Measurements from ENCODE around the gene GXYLT1. TPM values are rescaled to one million over a fixed set of nuclear protein-coding genes. Genes with fewer than 3 reads are reported as not detected.
"Not testable (repeated sequence)": the region's sequence is repeated elsewhere in the genome, so short reads cannot be mapped to it uniquely, and the experiment has no call there.

The GXYLT1 gene, protein sequence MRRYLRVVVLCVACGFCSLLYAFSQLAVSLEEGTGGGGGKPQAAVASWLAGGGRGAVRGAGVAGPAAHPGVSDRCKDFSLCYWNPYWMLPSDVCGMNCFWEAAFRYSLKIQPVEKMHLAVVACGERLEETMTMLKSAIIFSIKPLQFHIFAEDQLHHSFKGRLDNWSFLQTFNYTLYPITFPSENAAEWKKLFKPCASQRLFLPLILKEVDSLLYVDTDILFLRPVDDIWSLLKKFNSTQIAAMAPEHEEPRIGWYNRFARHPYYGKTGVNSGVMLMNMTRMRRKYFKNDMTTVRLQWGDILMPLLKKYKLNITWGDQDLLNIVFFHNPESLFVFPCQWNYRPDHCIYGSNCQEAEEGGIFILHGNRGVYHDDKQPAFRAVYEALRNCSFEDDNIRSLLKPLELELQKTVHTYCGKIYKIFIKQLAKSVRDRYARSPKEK
- 36.3 to 39.8 TPM (median 38.1 TPM) in 3 replicates for total RNA-seq

DNA sequence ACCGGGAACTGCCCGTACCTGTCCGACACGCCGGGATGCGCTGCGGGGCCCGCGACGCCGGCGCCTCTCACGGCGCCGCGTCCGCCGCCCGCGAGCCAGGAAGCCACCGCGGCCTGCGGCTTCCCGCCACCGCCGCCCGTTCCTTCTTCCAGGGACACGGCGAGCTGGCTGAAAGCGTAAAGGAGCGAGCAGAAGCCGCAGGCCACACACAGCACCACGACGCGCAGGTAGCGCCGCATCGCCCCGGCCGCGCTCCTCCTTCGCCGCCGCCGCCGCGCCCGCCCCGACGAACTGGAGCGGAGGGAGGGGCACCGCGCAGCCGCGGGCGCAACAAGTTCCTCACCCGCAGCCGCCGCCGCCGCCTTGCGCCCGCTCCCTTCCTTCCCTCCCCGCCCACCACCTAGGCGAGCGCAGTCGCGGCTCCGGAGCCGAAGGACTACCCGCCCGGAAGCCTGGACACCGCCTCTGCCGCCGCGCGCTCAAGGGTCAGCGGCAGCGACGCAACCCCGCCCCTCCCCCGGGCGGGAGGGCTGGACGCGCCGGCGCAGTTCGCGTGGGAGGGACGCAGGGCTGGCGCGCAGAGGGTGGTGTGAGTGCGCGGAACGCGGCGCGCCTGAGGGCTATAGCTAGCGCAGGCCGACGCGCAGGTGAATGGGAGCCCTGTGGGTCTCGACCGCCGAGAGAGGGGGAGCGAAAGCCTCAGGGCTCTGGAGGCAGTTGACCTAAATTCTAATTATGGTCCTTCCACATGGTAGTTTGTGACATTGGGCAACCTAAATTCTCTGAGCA lies at the start of gene GXYLT1:
Gene GXYLT1, minus strand, starts transcription at position 467 of the 789 bp plus-strand sequence. Its CDS starts 228 bp downstream, at position 239.
- Mint-ChIP-seq H3K4me3 (peak within 1 kb of the TSS; percentile 91), H3K4me1 (peaks cover 30% of the 10 kb centered on the region), H3K27me3 (ENCODE audit: low read depth) (no peaks in the 10 kb centered on the region), H3K9me3 (no peaks in the 10 kb centered on the region), H3K36me3 (no peaks in the 10 kb centered on the region), H3K27ac (peak within 1 kb of the TSS; percentile 82)
- TF ChIP-seq, protein P1, sequence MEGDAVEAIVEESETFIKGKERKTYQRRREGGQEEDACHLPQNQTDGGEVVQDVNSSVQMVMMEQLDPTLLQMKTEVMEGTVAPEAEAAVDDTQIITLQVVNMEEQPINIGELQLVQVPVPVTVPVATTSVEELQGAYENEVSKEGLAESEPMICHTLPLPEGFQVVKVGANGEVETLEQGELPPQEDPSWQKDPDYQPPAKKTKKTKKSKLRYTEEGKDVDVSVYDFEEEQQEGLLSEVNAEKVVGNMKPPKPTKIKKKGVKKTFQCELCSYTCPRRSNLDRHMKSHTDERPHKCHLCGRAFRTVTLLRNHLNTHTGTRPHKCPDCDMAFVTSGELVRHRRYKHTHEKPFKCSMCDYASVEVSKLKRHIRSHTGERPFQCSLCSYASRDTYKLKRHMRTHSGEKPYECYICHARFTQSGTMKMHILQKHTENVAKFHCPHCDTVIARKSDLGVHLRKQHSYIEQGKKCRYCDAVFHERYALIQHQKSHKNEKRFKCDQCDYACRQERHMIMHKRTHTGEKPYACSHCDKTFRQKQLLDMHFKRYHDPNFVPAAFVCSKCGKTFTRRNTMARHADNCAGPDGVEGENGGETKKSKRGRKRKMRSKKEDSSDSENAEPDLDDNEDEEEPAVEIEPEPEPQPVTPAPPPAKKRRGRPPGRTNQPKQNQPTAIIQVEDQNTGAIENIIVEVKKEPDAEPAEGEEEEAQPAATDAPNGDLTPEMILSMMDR (IDR thresholded peaks at IDR 0.05; ENCODE audit: unreplicated experiment), result no peak
- peak; percentile 69 to 89 for DNase-seq (ENCODE audit: low spot score in 2 of 2, unreplicated experiment in 2 of 2)

DNA sequence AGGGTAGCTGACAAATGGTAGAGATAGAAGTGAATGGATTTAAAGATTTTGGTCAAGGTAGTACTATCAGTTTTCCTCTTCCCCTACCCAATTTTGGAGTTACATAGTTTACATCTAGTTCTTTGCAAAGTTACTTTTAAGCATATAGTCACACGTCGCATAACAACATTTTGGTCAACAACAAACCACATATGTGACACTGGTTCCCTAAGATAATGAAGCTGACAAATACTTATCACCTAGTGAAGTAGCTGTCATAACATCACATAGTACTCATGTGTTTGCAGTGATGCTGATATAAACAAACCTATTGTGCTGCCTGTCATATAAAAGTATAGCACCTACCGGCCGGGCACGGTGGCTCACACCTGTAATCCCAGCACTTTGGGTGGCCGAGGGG lies 48.0 kb upstream of the GXYLT1 start:
- H3K27ac Mint-ChIP-seq, result no peak overlapping the region
- H3K4me1 Mint-ChIP-seq, result peaks cover 9% of the 10 kb centered on the region
- TF ChIP-seq, protein P1 (IDR thresholded peaks at IDR 0.05; ENCODE audit: unreplicated experiment), result no peak
- no peak for DNase-seq (ENCODE audit: low spot score in 2 of 2, unreplicated experiment in 2 of 2)
- peaks cover 21% of the 10 kb centered on the region for H3K36me3 Mint-ChIP-seq
- H3K9me3 Mint-ChIP-seq, result no peaks in the 10 kb centered on the region
- H3K27me3 Mint-ChIP-seq (ENCODE audit: low read depth), result no peaks in the 10 kb centered on the region
- H3K4me3 Mint-ChIP-seq, result no peak overlapping the region

DNA sequence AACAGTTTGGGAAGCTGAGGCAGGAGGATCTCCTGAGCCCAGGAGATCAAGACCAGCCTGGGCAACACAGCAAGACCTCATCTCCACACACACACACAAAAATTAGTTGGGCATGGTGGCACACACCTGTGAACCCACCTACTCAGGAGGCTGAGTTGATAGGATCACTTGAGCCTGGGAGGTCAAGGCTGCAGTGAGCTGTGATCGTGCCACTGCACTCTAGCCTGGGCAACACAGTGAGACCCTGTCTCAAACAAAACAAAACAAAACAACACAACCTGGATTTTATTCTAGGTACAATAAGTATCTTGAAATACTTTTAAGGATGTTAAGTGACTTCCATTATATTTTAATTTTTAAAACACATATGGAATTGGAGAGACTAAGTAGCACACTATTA lies 47.6 kb upstream of the GXYLT1 start:
- DNase-seq (ENCODE audit: low spot score in 2 of 2, unreplicated experiment in 2 of 2), result no peak
- no peaks in the 10 kb centered on the region for H3K27me3 Mint-ChIP-seq (ENCODE audit: low read depth)
- peaks cover 21% of the 10 kb centered on the region for H3K36me3 Mint-ChIP-seq
- H3K4me1 Mint-ChIP-seq, result peaks cover 9% of the 10 kb centered on the region
- H3K4me3 Mint-ChIP-seq, result no peak overlapping the region
- no peak overlapping the region for H3K27ac Mint-ChIP-seq
- TF ChIP-seq, protein P1 (IDR thresholded peaks at IDR 0.05; ENCODE audit: unreplicated experiment), result no peak
- H3K9me3 Mint-ChIP-seq, result no peaks in the 10 kb centered on the region

DNA sequence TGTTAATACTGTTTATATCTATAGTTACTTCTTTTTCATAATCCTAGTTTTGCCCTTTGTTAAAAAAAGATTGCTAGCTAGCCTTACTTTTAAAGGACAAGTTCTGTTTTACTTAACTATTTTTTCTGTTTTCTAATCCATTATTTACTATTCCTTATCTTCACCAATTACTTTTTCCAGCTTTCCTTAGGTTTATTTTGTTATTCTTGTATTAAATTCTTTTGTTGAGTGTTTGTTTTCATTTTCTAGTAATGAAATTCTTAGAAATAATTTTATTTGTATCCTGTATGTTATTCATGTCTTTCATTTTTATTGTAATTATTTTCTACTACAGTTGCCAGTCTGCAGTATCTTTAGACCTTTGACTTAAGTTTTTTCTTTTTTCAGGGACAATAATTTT lies 45.7 kb upstream of the GXYLT1 start:
- Mint-ChIP-seq H3K27me3 (ENCODE audit: low read depth) (no peaks in the 10 kb centered on the region), H3K4me1 (peaks cover 9% of the 10 kb centered on the region)

DNA sequence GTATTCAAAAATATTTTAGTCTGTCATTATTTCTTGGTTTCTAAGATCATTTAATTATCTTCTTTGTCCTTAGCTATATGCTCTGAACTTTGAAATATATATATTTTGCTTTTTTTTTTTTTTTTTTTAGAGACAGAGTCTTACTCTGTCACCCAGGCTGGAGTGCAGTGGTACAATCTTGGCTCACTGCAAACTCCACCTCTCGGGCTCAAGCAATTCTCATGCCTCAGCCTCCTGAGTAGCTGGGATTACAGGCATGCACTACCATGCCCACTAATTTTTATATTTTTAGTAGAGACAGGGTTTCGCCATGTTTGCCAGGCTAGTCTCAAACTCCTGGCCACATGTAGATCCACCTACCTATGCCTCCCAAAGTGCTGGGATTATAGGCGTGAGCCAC lies 43.6 kb upstream of the GXYLT1 start:
- H3K36me3 Mint-ChIP-seq, result peaks cover 13% of the 10 kb centered on the region
- not testable (repeated sequence) for H3K4me1 Mint-ChIP-seq; DNase-seq (ENCODE audit: low spot score in 2 of 2, unreplicated experiment in 2 of 2); H3K27ac Mint-ChIP-seq; H3K4me3 Mint-ChIP-seq; H3K27me3 Mint-ChIP-seq (ENCODE audit: low read depth); H3K9me3 Mint-ChIP-seq

More for the DNA sequence above, 45.7 kb upstream of the GXYLT1 start:
- no peak overlapping the region for H3K4me3 Mint-ChIP-seq
- no peak overlapping the region for H3K27ac Mint-ChIP-seq
- no peak for DNase-seq (ENCODE audit: low spot score in 2 of 2, unreplicated experiment in 2 of 2)
- no peaks in the 10 kb centered on the region for H3K9me3 Mint-ChIP-seq
- H3K36me3 Mint-ChIP-seq, result peaks cover 17% of the 10 kb centered on the region
- TF ChIP-seq, protein P1 (IDR thresholded peaks at IDR 0.05; ENCODE audit: unreplicated experiment), result no peak

DNA sequence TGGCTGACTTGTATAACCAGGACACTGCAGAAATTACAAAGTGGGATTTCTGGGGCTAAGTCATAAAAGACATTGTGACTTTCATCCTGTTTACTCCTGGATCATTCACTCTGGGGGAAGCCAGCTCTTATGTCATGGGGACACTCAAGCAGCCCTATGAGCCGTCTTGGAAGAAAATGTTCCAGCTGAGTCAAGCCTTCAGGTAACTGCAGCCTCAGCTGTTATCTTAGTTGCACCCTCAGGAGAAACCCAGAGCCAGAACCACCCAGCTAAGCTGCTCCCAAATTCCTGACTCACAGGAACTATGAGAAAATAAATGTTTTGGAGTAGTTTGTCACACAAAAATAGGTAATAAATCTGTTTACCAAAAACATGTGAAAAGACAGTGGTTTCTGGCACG lies 43.1 kb upstream of the GXYLT1 start:
- Mint-ChIP-seq H3K27ac (peak overlapping the region; percentile 51), H3K36me3 (peaks cover 12% of the 10 kb centered on the region), H3K9me3 (no peaks in the 10 kb centered on the region), H3K4me3 (no peak overlapping the region), H3K27me3 (ENCODE audit: low read depth) (no peaks in the 10 kb centered on the region), H3K4me1 (peaks cover 9% of the 10 kb centered on the region)
- no peak for DNase-seq (ENCODE audit: low spot score in 2 of 2, unreplicated experiment in 2 of 2)
- TF ChIP-seq, protein P1 (IDR thresholded peaks at IDR 0.05; ENCODE audit: unreplicated experiment), result no peak
